ENCODE data around the gene MAEA.

Gene MAEA

GRCh38 chr4:1289207-1290164, at the start of gene MAEA:
MAEA (plus strand) TSS chr4:1289891; CDS start chr4:1289914, 23 bp downstream.
- peak; percentile 99 for DNase-seq (ENCODE audit: low spot score)

- DNase-seq (ENCODE audit: low spot score), result no peak
Measured at GRCh38 chr4:1239950-1240307, 49.8 kb upstream of the MAEA start.

- no peak for DNase-seq (ENCODE audit: low spot score)
Measured at GRCh38 chr4:1240721-1241465, 48.8 kb upstream of the MAEA start.

- no peak for DNase-seq (ENCODE audit: low spot score)
Measured at GRCh38 chr4:1241466-1241935, 48.2 kb upstream of the MAEA start.

GRCh38 chr4:1241936-1242505, 47.7 kb upstream of the MAEA start:
- no peak for DNase-seq (ENCODE audit: low spot score)

- DNase-seq (ENCODE audit: low spot score), result no peak
Measured at GRCh38 chr4:1242506-1243450, 46.9 kb upstream of the MAEA start.

- DNase-seq (ENCODE audit: low spot score), result no peak
Measured at GRCh38 chr4:1243451-1244080, 46.1 kb upstream of the MAEA start.

GRCh38 chr4:1244081-1244977, 45.4 kb upstream of the MAEA start:
- peak; percentile 40 for DNase-seq (ENCODE audit: low spot score)

GRCh38 chr4:1244978-1245471, 44.7 kb upstream of the MAEA start:
- peak; percentile 43 for DNase-seq (ENCODE audit: low spot score)

GRCh38 chr4:1245481-1246051, 44.1 kb upstream of the MAEA start:
- no peak for DNase-seq (ENCODE audit: low spot score)

GRCh38 chr4:1246111-1246881, 43.4 kb upstream of the MAEA start:
- no peak for DNase-seq (ENCODE audit: low spot score)

GRCh38 chr4:1246901-1247863, 42.5 kb upstream of the MAEA start:
- DNase-seq (ENCODE audit: low spot score), result no peak

- DNase-seq (ENCODE audit: low spot score), result peak; percentile 68
Measured at GRCh38 chr4:1247864-1248244, 41.8 kb upstream of the MAEA start.

- DNase-seq (ENCODE audit: low spot score), result peak; percentile 87
Measured at GRCh38 chr4:1248245-1249147, 41.2 kb upstream of the MAEA start, which contains the start of gene CTBP1. CTBP1 (minus strand) TSS chr4:1249130; CDS start chr4:1241331, 7,799 bp downstream.

- DNase-seq (ENCODE audit: low spot score), result peak; percentile 87
Measured at GRCh38 chr4:1249148-1249730, 40.5 kb upstream of the MAEA start.

All from ecto neural progenitor cell (in vitro differentiated cells).